HepG2 (cell line): ENCODE measurements around the gene SLC25A17. TPM values are rescaled to one million over a fixed set of nuclear protein-coding genes. Genes with fewer than 3 reads are reported as not detected.

Source experiments
- ATAC-seq: fragments of 200-7000 bp; cut with Tn5 transposase; 3 replicates; pipeline ENCODE4 v1.9.1; 2020; ENCODE audit warnings: mild to moderate bottlenecking, moderate library complexity
- BruUV-seq: library from RNA; stranded (reverse); fragments of 400-500 nt; replicated peaks from 2 replicates; lab custom pipeline; 2021; lab: Mats Ljungman, UMichigan
- CTCF ChIA-PET: fragments of 300-600 bp; formaldehyde crosslinking; extraction: SDS; loops from one replicate; lab custom pipeline; 2021; ENCODE audit warnings: low total read pairs, inconsistent platforms, low intra/inter-chr PET ratio; lab: Yijun Ruan, JAX
- POLR2A ChIA-PET: fragments of 350-600 bp; sonication (Branson Sonifier 250); formaldehyde crosslinking; loops from one replicate; lab custom pipeline; 2020; ENCODE audit warnings: antibody characterized with exemption, inconsistent platforms; lab: Yijun Ruan, JAX
- DNase-seq: peaks from one replicate; pipeline ENCODE4 v3.0.0-alpha.2; 2015; ENCODE audit warnings: low spot score
- FAIRE-seq: peaks from 3 replicates; lab custom pipeline; 2011; peaks lifted over from hg19 to GRCh38; lab: Jason Lieb, UNC
- H2AFZ ChIP-seq: one replicate; pipeline ENCODE4 v1.6.1; 2011; ENCODE audit warnings: low read length, inconsistent platforms
- H3K27ac ChIP-seq: fragments of 300-600 bp; 3 replicates; pipeline ENCODE4 v1.8.0; 2011; ENCODE audit warnings: mixed run types, mild to moderate bottlenecking, mixed read lengths, low read length, inconsistent platforms; ENCODE audit not compliant: insufficient read depth; ENCODE audit errors: extremely low read length
- H3K27me3 ChIP-seq, 2 experiments: fragments of 200-600 bp in 1 of 2; 2 replicates in 1 of 2; 3 replicates in 1 of 2; pipeline versions ENCODE4 v1.6.0 to v1.8.0; 2011; ENCODE audit warnings: low read length in 2 of 2, mild to moderate bottlenecking in 2 of 2, moderate library complexity in 2 of 2, inconsistent platforms in 1 of 2; ENCODE audit not compliant: insufficient read depth in 2 of 2, control insufficient read depth in 1 of 2
- H3K36me3 ChIP-seq, 2 experiments: fragments of 200-600 bp in 1 of 2; replicated peaks in 1 of 2; 2 replicates in 1 of 2; 3 replicates in 1 of 2; pipeline versions ENCODE4 v1.5.1 to v1.8.0; 2011; ENCODE audit warnings: low read length in 2 of 2, inconsistent platforms in 1 of 2; ENCODE audit not compliant: insufficient read depth in 2 of 2, control insufficient read depth in 1 of 2
- H3K4me1 ChIP-seq: 2 replicates; pipeline ENCODE4 v1.5.1; 2012; ENCODE audit warnings: low read length, inconsistent platforms; ENCODE audit not compliant: insufficient read depth
- H3K4me2 ChIP-seq: 2 replicates; pipeline ENCODE4 v1.6.0; 2011; ENCODE audit warnings: low read depth, low read length, inconsistent platforms
- H3K4me3 ChIP-seq, 3 experiments: fragments of 200-600 bp in 1 of 3; sonication (generic), shearing (Covaris generic) in 1 of 3; replicated peaks in 1 of 3; 2 replicates each; pipeline ENCODE4 v1.5.1; 2011 to 2016; ENCODE audit warnings: low read length in 3 of 3, inconsistent platforms in 2 of 3, low read depth in 2 of 3, mild to moderate bottlenecking in 2 of 3, control low read depth in 1 of 3, mixed read lengths in 1 of 3; ENCODE audit not compliant: insufficient read depth in 1 of 3
- H3K79me2 ChIP-seq: one replicate; pipeline ENCODE4 v1.6.1; 2011; ENCODE audit warnings: low read length, inconsistent platforms; ENCODE audit not compliant: insufficient read depth
- H3K9ac ChIP-seq: 2 replicates; pipeline ENCODE4 v1.6.0; 2011; ENCODE audit warnings: mild to moderate bottlenecking, low read depth, low read length, inconsistent platforms; ENCODE audit not compliant: insufficient read depth
- H3K9me3 ChIP-seq: 2 replicates; pipeline ENCODE4 v1.5.1; 2012; ENCODE audit warnings: mild to moderate bottlenecking, low read length
- H4K20me1 ChIP-seq: 2 replicates; pipeline ENCODE4 v1.6.0; 2011; ENCODE audit warnings: inconsistent platforms, mild to moderate bottlenecking, low read length, moderate library complexity; ENCODE audit not compliant: insufficient read depth
- CCAR2 ChIP-seq: fragments of 200-400 bp; formaldehyde crosslinking; optimal IDR thresholded peaks from 2 replicates; pipeline ENCODE3; 2018; ENCODE audit warnings: low read depth, mild to moderate bottlenecking, low read length, moderate library complexity
- CSRNP2 ChIP-seq: sonication (generic); formaldehyde crosslinking; conservative IDR thresholded peaks from 2 replicates; pipeline ENCODE4 v1.8.0; 2022; ENCODE audit warnings: low read depth, missing genetic modification reagents
- ELF1 ChIP-seq: sonication (generic); formaldehyde crosslinking; IDR thresholded peaks from 2 replicates; pipeline ENCODE4 v1.4.0; 2020; ENCODE audit warnings: missing genetic modification reagents
- ESRRA ChIP-seq: sonication (generic); formaldehyde crosslinking; IDR thresholded peaks from 2 replicates; pipeline ENCODE4 v1.5.1; 2020; ENCODE audit warnings: mild to moderate bottlenecking, low read depth, missing genetic modification reagents
- KDM6A ChIP-seq: IDR thresholded peaks from 2 replicates; pipeline ENCODE4 v1.6.1; 2016; ENCODE audit warnings: low read depth
- NFKB2 ChIP-seq: sonication (generic); formaldehyde crosslinking; IDR thresholded peaks from 2 replicates; pipeline ENCODE4 v1.4.0; 2020; ENCODE audit warnings: missing genetic modification reagents, borderline replicate concordance
- REL ChIP-seq: sonication (generic); formaldehyde crosslinking; conservative IDR thresholded peaks from 2 replicates; pipeline ENCODE4 v1.8.0; 2022; ENCODE audit warnings: mild to moderate bottlenecking, missing genetic modification reagents, moderate library complexity
- RNF2 ChIP-seq: fragments of 450-650 bp; conservative IDR thresholded peaks from 2 replicates; pipeline ENCODE4 v1.6.1; 2016; ENCODE audit warnings: low read depth
- TBL1XR1 ChIP-seq: fragments of 150-350 bp; IDR thresholded peaks from 2 replicates; pipeline ENCODE4 v1.6.1; 2014; ENCODE audit warnings: borderline replicate concordance, low read length; ENCODE audit not compliant: partially characterized antibody
- ZBTB21 ChIP-seq: sonication (generic); formaldehyde crosslinking; IDR thresholded peaks from 2 replicates; pipeline ENCODE4 v1.4.0; 2020; ENCODE audit warnings: missing genetic modification reagents
- ZNF101 ChIP-seq: sonication (generic); formaldehyde crosslinking; IDR thresholded peaks from 2 replicates; pipeline ENCODE4 v1.4.0; 2020; ENCODE audit warnings: mild to moderate bottlenecking, low read depth, missing genetic modification reagents, borderline replicate concordance
- ZNF143 ChIP-seq: sonication (generic); formaldehyde crosslinking; IDR thresholded peaks from 2 replicates; pipeline ENCODE4 v1.4.0; 2020; ENCODE audit warnings: missing genetic modification reagents
- ZNF3 ChIP-seq: IDR thresholded peaks from 2 replicates; pipeline ENCODE4 v1.7.0; 2017; ENCODE audit warnings: inconsistent platforms
- ZNF34 ChIP-seq: sonication (generic); formaldehyde crosslinking; IDR thresholded peaks from 2 replicates; pipeline ENCODE4 v1.4.0; 2020; ENCODE audit warnings: mild to moderate bottlenecking, missing genetic modification reagents, borderline replicate concordance
- ZNF562 ChIP-seq: sonication (generic); formaldehyde crosslinking; IDR thresholded peaks from 2 replicates; pipeline ENCODE4 v1.8.0; 2022; ENCODE audit warnings: missing genetic modification reagents, borderline replicate concordance
- ZNF646 ChIP-seq: sonication (generic); formaldehyde crosslinking; IDR thresholded peaks from 2 replicates; pipeline ENCODE4 v1.9.0; 2021; ENCODE audit warnings: mild to moderate bottlenecking, missing genetic modification reagents
- ZNF775 ChIP-seq: sonication (generic); formaldehyde crosslinking; IDR thresholded peaks from 2 replicates; pipeline ENCODE4 v1.4.0; 2020; ENCODE audit warnings: missing genetic modification reagents, mild to moderate bottlenecking, moderate library complexity, borderline replicate concordance
- WGBS: methylation state at CpG from one replicate; pipeline ENCODE4 v1.1.6; 2017; ENCODE audit warnings: low lambda C conversion rate; 5-methylcytosine and 5-hydroxymethylcytosine counted together
- in situ Hi-C: cut with HindIII; loops from 2 replicates; pipeline ENCODE4 v1.10.0; 2017; ENCODE audit warnings: low pct_unique_long_range_greater_than_20kb; ENCODE audit not compliant: extremely low pct_ligation_motif_present
- intact Hi-C: fragments of 100-400 bp; cut with micrococcal nuclease; formaldehyde crosslinking; loops from one replicate; pipeline ENCODE4 v1.10.0; 2022; ENCODE audit not compliant: unreplicated experiment
- polyA plus RNA-seq, 8 experiments: library from polyadenylated mRNA; depleted of rRNA in 3 of 8; stranded (reverse) in 7 of 8; unstranded in 1 of 8; fragments of >200 nt; fragmentation: Illumina TruSeq in 4 of 8; extraction: Trizol in 4 of 8; gene quantifications; 2 replicates each; pipeline versions ENCODE4 v1.2.1 to v1.2.3, GENCODE V29; 2011 to 2016; ENCODE audit warnings: low read depth in 4 of 8, missing spikeins in 1 of 8, mixed read lengths in 1 of 8; ENCODE audit not compliant: insufficient read depth in 1 of 8
- total RNA-seq, 5 experiments: library from RNA; depleted of rRNA; stranded (reverse); fragments of >200 nt; fragmentation: Illumina TruSeq; extraction: Trizol; gene quantifications; 2 replicates each; pipeline ENCODE4 v1.2.3, GENCODE V29; 2016; ENCODE audit warnings: low read depth in 1 of 5
- TF ChIP-seq, protein P1 (sequence below): IDR thresholded peaks from 2 replicates; pipeline ENCODE4 v1.6.1; 2018; ENCODE audit warnings: missing genetic modification reagents

Gene SLC25A17
- total and polyA plus RNA-seq, 2 of the 13 experiments (the other 11 are each of a cell fraction or from before 2014, with no cell fraction given): 15.7 to 27.9 TPM

DNA sequence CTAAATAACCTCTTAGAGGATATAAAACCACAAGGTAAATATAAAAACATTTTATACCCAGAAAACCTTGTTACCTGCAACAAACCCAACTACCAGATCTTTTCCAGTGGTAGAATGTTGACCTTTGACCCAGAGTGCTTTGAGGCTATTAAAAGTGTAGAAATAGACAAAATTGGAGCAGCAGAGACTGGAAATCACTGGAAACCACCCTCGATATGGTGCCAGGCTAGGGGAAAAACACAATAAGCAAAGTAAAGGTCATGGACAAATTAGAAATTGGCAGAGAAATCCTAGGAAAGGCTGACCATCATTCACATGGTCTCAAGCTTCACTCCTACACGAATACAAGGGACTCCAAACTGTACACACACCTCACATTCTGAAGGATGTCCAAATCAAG, 26.7 kb downstream of the SLC25A17 start:
- ATAC-seq: no peak
- H3K36me3 ChIP-seq: peaks cover 1 to 12% of the 10 kb centered on the region in 2 experiments; a peak in 2 of 5 replicates
- no peak overlapping the region for H3K27ac ChIP-seq
- CTCF ChIA-PET: no interaction called here
- no peak for DNase-seq
- H2AFZ ChIP-seq: no peak overlapping the region
- H3K4me3 ChIP-seq: no peak overlapping the region
- no peaks in the 10 kb centered on the region for H3K9me3 ChIP-seq
- whole genome bisulfite sequencing: 92% methylated on average over 2 of the region's 2 CpGs
- no peaks in the 10 kb centered on the region for H3K27me3 ChIP-seq
- no peaks in the 10 kb centered on the region for H4K20me1 ChIP-seq
- no peaks in the 10 kb centered on the region for H3K79me2 ChIP-seq
- no TSS peak for BruUV-seq
- peaks cover 7% of the 10 kb centered on the region for H3K4me1 ChIP-seq
- FAIRE-seq: no peak
- H3K9ac ChIP-seq: no peak overlapping the region
- H3K4me2 ChIP-seq: no peak overlapping the region
- POLR2A ChIA-PET: no interaction called here
- in situ Hi-C loops: no loop called here
- intact Hi-C loops: no loop called here
- TF ChIP-seq ZNF646 (CRISPR knock-in tag) (no peak), ZNF775 (CRISPR knock-in tag) (no peak), ZBTB21 (CRISPR knock-in tag) (no peak), REL (CRISPR knock-in tag) (no peak), RNF2 (no peak), ZNF562 (CRISPR knock-in tag) (no peak), ELF1 (CRISPR knock-in tag) (no peak), ESRRA (CRISPR knock-in tag) (no peak), ZNF34 (CRISPR knock-in tag) (no peak), TBL1XR1 (no peak), ZNF143 (no peak), CSRNP2 (no peak), KDM6A (CRISPR knock-in tag) (no peak), CCAR2 (no peak), NFKB2 (CRISPR knock-in tag) (no peak), ZNF3 (CRISPR knock-in tag) (no peak), ZNF101 (CRISPR knock-in tag) (no peak)
- TF ChIP-seq, protein P1, sequence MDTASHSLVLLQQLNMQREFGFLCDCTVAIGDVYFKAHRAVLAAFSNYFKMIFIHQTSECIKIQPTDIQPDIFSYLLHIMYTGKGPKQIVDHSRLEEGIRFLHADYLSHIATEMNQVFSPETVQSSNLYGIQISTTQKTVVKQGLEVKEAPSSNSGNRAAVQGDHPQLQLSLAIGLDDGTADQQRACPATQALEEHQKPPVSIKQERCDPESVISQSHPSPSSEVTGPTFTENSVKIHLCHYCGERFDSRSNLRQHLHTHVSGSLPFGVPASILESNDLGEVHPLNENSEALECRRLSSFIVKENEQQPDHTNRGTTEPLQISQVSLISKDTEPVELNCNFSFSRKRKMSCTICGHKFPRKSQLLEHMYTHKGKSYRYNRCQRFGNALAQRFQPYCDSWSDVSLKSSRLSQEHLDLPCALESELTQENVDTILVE (CRISPR knock-in tag): no peak
